GM19395 (cell line): ENCODE data around the gene CELF2.
A peak's percentile ranks its signal among the peaks of the same experiment; 100 is the strongest.
"Not testable (repeated sequence)": the region's sequence is repeated elsewhere in the genome, so short reads cannot be mapped to it uniquely, and the experiment has no call there.

Source experiments
- ATAC-seq: cut with Tn5 transposase; IDR thresholded peaks from one replicate; pipeline ENCODE4 v1.9.1; 2021; ENCODE audit warnings: mild to moderate bottlenecking, moderate library complexity; ENCODE audit not compliant: unreplicated experiment

Gene CELF2

DNA sequence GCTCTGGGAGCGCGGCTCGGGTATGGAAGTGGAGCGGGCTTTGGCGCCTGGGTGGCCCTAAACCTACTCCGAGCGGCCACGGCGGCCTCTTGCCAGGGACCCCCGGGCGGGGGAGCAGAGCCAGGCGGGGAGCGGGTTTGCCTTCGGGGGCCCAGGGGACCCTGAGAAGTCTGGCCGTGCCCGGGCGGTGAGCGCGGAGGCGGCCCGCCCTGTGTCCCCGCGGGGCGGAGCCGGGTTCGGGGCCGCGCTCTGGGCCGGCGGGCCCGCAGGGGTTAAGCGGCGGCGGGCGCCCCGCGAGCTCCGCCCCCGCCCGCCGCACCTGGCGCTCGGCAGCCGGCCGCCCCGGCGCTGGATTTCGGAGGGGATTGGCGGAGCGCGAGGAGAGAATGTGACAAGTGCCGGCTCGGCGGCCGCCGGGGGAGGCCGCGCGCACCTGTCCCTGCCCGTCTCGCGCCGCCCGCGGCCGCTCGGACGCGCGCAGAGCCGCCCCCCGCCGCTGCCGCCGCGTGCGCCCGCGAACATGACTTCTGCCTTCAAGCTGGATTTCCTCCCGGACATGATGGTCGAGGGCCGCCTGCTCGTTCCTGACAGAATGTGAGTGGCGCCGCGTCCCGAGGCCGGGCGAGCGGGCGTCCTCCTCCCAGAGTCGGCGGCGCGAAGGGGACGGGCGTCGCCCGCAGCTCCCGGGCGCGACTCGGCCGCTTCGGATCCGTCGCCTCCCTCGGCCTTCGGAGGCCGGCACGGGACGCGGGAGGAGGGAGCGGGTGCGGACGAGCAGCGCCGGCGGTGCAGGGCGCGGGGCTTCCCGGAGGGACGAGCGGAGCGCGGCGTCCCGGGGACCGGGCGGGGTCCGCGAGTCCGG lies at the start of gene CELF2:
CELF2 (plus strand) TSS at position 303 of the 862 bp plus-strand sequence; CDS start at position 521, 218 bp downstream.
- peak; percentile 81 for ATAC-seq

DNA sequence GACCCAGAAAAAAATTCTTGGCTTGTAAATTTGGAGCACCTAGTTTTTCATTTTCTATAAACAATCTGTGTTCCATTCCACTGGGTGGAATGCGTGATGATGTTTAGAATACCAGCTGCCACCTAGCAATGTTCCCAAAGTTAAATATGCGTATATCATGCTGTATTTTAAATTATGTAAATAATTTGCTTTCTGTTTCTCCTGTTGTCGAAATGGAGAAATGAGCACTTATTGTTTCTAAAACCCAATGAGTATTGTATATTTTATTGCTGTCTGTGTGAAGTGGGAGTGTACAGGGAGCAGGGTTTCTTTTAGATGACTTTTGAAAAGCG lies 49.4 kb upstream of the CELF2 start:
- no peak for ATAC-seq

DNA sequence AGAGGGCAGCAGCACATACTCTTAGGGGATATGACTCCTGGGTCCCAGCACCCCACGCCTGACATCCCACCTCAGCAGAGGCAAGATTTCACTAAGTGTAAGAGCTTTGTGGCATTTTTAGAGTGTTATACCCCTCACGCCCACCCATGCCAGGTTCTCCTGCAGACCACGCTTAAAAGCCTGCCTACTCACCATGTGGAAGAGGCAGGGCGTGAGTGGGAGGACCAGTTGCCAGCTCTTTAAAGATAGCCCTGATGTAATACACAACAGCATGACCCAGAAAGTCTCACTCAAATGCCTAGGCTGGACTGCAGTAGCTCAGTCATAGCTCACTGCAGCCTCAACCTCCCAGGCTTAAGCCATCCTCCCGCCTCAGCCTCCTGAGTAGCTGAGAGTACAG lies 44.4 kb upstream of the CELF2 start:
- ATAC-seq, result no peak

DNA sequence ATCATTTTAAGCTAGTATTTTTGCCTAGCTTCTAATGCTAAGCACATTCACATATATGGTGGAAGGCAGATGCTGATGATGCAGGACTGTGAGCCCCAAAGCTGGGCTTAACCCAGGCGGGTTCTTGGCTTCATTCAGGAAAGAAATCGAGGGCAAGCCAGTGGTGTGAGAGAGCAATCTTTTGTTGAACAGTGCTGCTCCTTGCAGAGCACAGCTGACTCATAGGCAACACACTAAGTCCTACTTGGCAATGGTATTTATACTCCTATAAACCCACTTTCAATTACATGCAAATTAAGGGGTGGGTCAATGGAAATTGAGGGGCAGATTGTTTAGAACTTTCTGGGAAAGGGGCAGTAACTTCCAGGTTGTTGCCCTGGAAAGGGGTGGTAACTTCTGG lies 42.0 kb upstream of the CELF2 start:
- ATAC-seq, result no peak

DNA sequence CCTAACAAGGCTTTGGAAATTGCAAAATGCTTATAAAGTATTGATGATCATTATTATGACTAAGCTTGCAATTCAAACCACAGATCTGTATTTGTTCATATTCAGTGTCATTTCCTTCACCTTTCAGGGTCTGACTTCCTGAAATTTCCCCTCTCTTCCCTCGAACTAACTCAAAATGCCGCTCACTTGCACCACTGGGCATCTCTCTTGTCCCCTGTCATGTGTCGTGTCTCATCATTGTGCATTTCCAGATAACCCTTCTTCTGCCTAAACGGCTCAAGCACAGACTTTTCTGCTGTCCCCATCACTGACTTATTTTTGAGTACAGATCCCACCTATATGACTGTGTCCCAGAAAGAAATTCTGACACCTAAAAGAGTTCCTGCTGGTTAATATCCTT lies 41.0 kb upstream of the CELF2 start:
- ATAC-seq, result no peak

DNA sequence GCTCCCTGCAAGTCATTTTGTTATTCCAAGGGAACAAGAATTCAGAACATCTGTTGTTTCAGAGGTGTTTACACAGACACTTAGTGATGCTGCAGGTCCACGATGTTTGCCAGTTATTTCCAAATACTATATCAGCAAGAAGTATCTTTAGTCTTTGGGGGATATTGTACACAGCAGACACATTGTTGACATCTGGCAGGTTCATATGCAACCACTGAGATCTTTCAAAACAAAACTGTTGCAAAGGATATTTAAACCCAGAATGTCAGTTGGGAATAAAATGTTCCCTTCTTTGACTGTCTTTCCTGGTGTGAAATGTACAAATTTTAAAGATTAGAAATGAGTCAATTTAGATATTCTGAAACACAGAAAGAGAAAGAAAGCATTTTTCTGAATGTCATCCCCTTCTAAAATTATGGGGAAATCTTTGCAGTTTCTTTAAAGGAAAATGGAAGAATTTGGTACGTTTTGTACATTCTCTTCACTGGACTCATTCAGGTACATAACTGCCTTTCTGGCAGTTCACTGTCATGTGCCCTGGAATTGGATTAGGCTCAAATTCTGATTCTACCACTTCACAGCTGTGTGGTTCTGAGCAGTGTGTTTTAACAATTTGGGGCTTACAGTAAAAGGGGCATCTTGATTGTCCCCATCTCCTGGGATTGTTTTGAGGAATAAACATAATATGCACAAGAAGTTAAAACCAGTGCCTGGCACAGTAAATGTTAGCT lies 40.3 kb upstream of the CELF2 start:
- no peak for ATAC-seq

DNA sequence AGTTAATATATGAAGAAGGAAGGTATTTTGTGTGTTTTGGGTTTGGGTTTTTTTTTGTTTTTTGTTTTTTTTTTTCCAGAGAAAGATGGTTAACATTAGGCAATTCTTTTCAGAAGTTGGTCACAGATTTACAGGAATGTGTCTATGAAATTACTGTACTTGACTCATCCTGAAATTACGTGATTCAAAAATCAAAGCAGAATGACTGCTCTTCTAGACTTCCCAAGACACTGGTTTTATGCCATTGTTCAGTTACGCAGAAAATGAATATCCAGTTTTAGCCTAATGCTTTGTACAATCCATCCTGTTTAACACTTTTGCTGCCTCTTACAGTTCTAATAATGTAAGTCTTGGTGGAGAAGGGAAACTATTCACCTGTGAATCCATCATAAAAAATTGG lies 39.7 kb upstream of the CELF2 start:
- ATAC-seq, result no peak

DNA sequence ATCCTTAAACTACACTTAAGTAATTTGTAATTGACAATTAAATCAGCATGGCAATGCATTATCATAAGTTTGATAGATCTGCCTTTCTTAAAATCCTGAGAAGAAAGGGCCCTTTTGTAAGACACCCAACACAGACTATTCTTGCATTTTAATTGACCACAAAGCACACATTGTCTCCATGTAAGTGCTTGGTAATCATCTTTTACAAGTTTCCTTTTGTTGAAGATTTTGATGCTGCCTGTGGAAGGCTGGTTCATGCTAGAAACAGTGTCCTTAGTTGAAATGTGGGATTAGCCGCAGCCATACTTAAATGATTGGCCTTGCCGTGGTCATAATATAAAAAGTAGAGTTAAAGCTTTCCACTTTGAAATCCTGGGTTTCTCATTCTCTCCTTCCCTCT lies 32.3 kb upstream of the CELF2 start:
- ATAC-seq, result no peak

DNA sequence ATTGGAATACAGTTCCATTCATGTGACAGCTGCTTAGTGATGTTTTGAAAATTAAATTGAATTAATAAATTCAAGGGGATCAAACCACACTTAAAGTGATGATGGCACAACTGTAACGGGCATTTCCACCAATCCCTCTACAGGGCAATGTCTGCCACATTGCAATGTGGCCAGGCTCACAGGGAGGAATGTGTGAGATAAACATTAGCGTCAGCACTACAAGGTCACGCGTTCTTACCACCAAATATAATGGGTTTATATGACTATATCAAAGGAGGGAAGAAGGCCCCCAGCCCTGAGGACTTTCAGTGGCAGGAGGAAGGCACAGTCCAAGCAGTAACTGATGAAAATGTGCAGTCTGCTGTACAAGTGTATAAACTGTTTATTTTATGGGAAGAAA lies 31.1 kb upstream of the CELF2 start:
- ATAC-seq, result no peak

DNA sequence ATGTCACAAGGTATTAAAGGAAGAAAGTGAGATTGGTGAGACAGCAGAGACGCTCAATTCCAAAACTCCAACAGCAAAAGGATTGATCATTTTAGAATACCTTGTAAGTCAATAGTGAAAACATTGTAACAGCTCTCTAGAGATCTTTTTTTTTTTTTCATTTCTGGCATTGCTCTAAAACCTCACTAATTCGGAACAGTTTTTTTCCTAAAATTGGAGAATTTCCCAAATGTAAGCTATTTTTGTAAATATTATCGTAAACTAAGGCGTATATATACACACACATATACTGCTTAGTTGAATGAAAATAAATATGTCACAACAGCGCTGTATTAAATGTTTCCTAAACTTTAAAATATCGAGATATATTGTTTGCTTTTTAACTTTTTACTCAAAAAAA lies 30.6 kb upstream of the CELF2 start:
- no peak for ATAC-seq

DNA sequence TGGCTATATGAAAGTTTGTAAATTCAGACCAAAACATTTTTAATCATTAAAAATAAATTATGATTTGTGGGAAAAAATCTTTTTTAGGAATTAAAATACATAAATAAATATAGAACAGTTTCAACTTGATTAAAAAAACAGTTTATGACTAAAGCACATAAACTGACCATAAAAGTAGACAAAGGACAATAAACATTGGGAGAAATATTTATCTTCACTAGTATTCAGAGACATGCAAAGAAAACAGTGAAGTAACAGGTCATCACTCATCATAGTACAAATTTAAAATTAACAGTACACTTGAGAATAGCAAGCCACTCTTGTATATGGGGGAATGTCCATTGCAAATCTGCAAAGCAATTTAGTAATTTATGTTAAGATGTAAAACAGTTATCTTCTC lies 28.0 kb upstream of the CELF2 start:
- ATAC-seq, result no peak

DNA sequence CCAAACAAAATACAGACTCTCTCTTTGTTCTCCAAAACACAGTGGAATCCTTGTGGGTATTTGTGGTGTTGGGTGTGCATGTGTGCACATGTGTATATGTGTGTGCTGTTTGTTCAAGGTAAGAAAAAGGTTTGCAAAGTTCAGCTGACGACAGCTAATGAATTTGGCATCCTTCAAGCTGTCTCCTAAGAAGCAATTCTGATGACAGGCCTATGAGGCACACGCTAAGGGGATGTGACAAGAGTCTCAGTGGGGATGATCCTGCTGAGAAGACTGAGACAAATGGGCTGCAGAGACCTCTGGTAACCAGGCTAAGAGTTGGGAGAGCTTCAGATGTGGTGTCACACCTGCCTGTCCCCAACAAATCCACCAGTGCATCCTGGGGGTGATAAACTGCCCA lies 26.5 kb upstream of the CELF2 start:
- no peak for ATAC-seq

DNA sequence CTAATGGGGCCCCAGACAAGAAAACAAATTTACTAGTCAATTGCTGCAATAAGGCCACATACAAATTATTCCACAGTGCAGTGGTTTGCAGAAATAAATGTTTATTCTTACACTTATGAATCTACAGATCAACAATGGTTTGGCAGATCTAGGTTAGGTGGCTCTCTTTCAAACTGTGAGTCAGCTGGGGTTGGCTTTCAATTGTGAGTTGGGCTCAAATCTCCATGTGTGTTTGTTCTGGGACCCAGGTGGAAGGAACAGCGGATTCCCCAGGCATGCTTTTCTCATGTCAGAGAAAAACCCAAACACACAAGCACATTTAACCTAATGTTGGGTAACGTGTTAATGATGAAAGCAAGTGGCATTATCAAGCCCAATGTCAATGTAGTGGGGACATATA lies 25.6 kb upstream of the CELF2 start:
- ATAC-seq, result no peak

DNA sequence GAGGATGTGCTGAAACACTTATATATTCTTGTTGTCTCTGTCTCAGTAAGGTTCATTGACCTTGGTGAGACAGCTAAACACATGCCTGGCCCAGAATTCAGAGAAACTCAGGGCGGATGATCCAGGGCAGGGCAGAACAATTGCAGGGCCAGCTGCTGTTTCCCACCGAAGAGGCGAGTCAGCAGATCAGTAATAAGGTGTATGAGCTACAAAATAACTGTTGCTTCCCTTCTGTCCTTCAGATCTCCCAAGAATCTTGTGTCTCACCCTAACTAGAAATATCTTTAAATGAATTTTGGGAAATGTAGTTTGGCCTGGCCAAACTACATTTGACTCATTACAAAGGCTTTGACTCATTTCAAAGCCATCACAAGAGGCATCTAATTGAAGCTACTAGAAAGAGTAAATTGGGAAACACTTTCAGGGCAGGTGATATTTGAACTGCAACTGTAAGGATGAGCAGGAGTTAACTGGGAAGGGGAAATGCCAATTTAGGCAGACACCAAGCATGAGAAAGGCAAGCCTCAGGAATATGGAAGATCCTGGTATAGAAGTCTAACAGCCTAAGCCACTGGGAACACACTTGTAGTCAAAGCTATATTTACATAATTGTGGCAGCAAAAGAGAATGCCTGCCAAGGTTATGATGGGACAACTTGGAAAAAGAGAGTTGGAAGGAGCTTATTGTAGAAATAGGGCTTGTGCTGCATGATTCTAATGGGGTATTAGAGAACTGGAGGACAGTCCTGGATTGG lies 24.5 kb upstream of the CELF2 start:
- ATAC-seq, result no peak

DNA sequence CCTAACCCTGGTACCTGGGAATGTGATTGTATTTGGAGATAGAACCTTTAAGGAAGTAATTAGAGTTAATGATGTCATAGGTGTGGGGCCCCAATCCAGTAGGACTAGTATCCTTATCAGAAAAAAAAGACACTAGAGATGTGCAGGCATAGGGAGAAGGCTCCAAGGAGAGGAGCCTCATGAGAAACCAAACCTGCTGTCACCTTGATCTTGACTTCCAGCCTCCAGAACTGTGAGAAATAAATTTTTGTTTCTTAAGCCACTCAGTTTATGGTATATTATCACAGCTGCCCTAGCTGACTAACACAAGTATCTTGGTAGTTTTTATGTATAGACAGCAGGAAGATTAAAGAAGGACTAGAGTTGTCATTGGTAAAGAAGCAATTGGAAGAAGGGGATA lies 23.9 kb upstream of the CELF2 start:
- ATAC-seq, result no peak

DNA sequence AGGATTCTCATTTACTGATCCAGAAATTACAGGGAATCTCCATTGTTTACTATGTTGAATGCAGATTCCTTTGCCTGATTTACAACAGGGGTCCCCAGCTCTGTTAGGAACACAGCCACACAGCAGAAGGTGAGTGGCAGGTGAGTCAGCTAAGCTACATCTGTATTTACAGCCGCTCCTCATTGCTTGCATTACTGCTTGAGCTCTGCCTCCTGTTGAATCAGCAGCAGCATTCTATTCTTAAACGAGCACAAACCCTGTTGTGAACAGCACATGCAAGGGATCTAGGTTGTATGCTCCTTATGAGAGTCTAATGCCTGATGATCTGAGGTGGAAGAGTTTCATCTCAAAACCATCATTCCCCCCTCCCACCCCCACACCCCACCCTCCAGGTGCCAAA lies 23.3 kb upstream of the CELF2 start:
- ATAC-seq, result no peak

DNA sequence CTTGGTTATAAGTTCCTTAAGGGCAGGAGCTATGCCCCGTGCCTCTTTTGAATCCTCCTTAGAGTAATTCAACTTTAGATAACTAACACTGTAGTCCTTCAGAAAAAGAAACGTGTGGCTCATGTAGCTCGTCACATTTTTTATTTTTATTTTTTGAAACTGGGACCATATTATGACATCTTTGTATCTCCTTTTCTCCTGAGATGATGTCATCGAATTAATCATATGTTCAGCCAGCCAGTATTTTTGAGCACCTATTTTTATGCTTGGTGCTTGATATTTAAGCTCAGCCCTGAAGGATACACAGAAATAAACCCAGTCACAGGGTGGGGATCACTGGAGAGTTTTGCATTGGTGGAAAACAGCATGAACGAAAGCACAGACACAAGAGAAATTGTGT lies 22.6 kb upstream of the CELF2 start:
- ATAC-seq, result no peak

DNA sequence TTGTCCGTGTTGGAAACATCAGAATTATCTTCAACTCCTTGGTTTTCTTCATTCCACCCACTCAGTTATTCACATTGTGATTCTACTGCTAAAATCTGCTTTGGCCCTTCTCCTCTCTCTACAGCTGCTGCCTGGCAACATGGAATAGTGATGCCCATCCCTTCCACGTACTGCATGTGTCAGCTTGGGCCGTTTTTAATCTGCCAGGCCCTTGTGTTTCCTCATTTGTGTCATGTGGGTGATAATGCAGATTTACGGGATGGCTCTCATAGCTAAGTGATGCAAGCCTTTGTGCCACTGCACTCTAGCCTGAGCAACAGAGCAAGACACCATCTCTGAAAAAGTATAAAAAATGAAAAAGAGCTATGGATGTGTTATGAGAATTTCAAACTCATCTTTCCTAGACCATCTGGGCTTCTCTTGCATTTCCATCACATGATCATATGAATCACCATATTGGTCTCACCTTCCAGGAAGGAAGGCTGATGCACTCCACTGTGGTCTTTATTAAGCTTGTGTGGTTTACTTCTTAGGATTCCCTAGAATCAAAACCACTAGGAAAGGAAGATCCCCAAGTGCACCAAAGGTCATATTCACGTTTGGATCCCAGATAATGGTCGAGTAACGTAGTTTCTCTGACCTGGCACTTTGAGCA lies 20.6 kb upstream of the CELF2 start:
- ATAC-seq, result no peak

DNA sequence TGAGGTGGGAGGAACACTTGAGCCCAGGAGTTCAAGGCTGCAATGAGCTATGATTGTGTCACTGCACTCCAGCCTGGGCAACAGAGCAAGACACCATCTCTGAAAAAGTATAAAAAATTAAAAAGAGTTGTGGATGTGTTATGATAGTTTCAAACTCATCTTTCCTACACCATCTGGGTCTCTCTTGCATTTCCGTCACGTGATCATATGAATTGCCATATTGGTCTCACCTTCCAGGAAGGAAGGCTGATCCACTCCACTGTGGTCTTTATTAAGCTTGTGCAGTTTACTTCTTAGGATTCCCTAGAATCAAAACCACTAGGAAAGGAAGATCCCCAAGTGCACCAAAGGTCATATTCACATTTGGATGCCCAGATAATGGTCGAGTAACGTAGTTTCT lies 18.2 kb upstream of the CELF2 start:
- not testable (repeated sequence) for ATAC-seq

DNA sequence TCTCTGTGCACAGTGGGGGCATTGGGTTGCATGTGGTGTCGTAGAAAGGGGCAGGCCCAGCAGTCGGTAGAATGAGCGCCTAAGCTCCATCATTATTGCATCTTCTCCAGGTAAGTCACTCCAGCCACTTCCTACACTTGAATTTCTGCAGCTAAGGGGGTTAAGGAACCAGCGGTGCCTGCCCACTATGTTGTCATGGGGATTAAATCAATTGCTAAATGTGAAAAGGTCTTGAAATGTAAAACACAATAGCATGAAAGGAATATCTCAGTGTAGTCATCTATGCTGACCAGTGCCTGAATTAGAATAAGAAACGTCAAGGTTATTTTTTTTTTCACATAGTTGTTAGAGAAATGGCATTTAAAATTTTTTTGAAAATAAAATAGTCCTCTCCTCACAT lies 15.2 kb upstream of the CELF2 start:
- no peak for ATAC-seq

DNA sequence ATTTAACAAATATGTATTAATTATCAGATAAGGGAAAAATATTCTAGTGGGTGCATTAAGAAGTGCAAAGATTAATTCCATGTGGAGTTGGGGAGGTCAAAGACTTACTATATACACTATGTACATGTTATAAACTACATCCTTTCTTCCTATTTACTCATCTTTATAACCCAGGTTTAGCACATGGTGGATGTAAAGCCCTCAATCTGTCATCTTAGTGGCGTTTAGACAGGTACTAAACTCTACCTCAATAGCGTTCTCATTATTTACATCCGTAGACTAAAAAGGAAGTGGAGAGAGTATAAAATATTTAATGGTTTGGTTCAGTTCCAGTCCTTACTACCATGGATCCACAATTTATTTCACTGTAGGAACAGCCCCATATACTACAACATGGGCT lies 14.8 kb upstream of the CELF2 start:
- no peak for ATAC-seq
